Measurements from ENCODE around the gene HMGN3. TPM values are rescaled to one million over a fixed set of nuclear protein-coding genes. Genes with fewer than 3 reads are reported as not detected.

Gene HMGN3
- polyA plus RNA-seq, 1 donor from 2014 or later: 121 TPM

DNA sequence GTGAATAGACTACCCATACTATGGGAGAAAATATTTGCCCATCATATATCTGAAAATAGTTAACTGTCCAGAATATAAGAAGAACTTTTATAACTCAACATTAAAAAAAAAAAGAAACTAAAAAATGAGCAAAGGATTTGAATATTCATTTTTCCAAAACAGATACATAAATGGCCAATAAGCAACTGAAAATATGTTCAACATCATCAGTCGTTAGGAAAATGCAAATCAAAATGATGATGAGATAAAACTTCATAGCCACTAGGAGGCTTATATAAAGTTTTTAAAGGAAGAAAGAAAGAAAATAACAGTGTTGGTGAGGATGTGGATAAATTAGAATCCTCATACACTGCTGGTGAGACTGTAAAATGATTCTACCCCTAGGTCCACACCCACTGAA, 32.6 kb upstream of the HMGN3 start:
- Histone ChIP-seq H4K20me1 (ENCODE audit: insufficient read depth) (no peaks in the 10 kb centered on the region), H3K27me3 (ENCODE audit: insufficient read depth, low read depth, low read length) (no peaks in the 10 kb centered on the region), H2AFZ (ENCODE audit: low read depth, low read length) (no peak overlapping the region), H3K9ac (ENCODE audit: low read length) (no peak overlapping the region), H3K4me2 (ENCODE audit: low read length) (no peak overlapping the region), H3K9me3 (ENCODE audit: low read length) (no peaks in the 10 kb centered on the region), H3F3A (ENCODE audit: insufficient read depth, low read length, poor library complexity, severe bottlenecking) (no peaks in the 10 kb centered on the region), H3K27ac (ENCODE audit: low read length) (no peak overlapping the region), H3K36me3 (ENCODE audit: insufficient read depth, low read length) (no peaks in the 10 kb centered on the region), H3K9me2 (ENCODE audit: insufficient read depth, low read length) (no peaks in the 10 kb centered on the region), H3K4me3 (ENCODE audit: low read length) (no peak overlapping the region), H3K79me2 (replicated peaks; ENCODE audit: insufficient read depth, low read length) (no peaks in the 10 kb centered on the region)
- TF ChIP-seq RAD21 (conservative IDR thresholded peaks at IDR 0.05) (no peak), CTCF (IDR thresholded peaks at IDR 0.05; ENCODE audit: poor library complexity, severe bottlenecking) (no peak), SMC3 (conservative IDR thresholded peaks at IDR 0.05; ENCODE audit: poor library complexity) (no peak), MXI1 (conservative IDR thresholded peaks at IDR 0.05; ENCODE audit: poor library complexity, severe bottlenecking) (no peak), TAF1 (IDR thresholded peaks at IDR 0.05; ENCODE audit: low read depth) (no peak), REST (IDR thresholded peaks at IDR 0.05; ENCODE audit: borderline replicate concordance) (no peak), EZH2 (IDR thresholded peaks at IDR 0.05; ENCODE audit: borderline replicate concordance, insufficient read depth, low read length, poor library complexity, severe bottlenecking) (no peak)

DNA sequence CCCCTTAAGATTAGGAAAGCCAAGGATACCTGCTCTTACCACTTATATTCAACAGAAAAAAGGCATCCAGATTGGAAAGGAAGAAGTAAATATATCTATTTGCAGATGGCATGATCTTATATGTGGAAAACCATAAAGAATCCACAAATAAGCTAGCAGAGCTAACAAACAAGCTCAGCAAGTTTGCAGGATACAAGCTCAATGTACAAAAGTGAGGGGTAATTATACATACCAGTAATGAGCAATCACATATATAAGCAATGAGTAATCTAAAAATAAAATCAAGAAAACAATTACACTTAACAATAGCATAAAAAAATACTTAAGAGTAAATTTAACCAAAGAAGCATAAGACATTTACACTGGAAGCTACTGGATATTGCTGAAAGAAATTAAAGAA, 31.6 kb upstream of the HMGN3 start:
- Histone ChIP-seq H3K79me2 (replicated peaks; ENCODE audit: insufficient read depth, low read length) (no peaks in the 10 kb centered on the region), H3K4me3 (ENCODE audit: low read length) (no peak overlapping the region), H3K36me3 (ENCODE audit: insufficient read depth, low read length) (no peaks in the 10 kb centered on the region), H3K27ac (ENCODE audit: low read length) (no peak overlapping the region), H3K4me2 (ENCODE audit: low read length) (no peak overlapping the region), H3K9me3 (ENCODE audit: low read length) (no peaks in the 10 kb centered on the region), H4K20me1 (ENCODE audit: insufficient read depth) (no peaks in the 10 kb centered on the region), H3K9ac (ENCODE audit: low read length) (no peak overlapping the region), H3F3A (ENCODE audit: insufficient read depth, low read length, poor library complexity, severe bottlenecking) (no peaks in the 10 kb centered on the region), H2AFZ (ENCODE audit: low read depth, low read length) (no peak overlapping the region), H3K9me2 (ENCODE audit: insufficient read depth, low read length) (no peaks in the 10 kb centered on the region), H3K27me3 (ENCODE audit: insufficient read depth, low read depth, low read length) (no peaks in the 10 kb centered on the region)
- TF ChIP-seq EZH2 (IDR thresholded peaks at IDR 0.05; ENCODE audit: borderline replicate concordance, insufficient read depth, low read length, poor library complexity, severe bottlenecking) (no peak), EP300 (conservative IDR thresholded peaks at IDR 0.05; ENCODE audit: poor library complexity, severe bottlenecking) (no peak), REST (IDR thresholded peaks at IDR 0.05; ENCODE audit: borderline replicate concordance) (no peak), RAD21 (conservative IDR thresholded peaks at IDR 0.05) (no peak), CTCF (IDR thresholded peaks at IDR 0.05; ENCODE audit: poor library complexity, severe bottlenecking) (no peak), MXI1 (conservative IDR thresholded peaks at IDR 0.05; ENCODE audit: poor library complexity, severe bottlenecking) (no peak), SMC3 (conservative IDR thresholded peaks at IDR 0.05; ENCODE audit: poor library complexity) (no peak), POLR2AphosphoS5 (IDR thresholded peaks at IDR 0.05) (no peak), TAF1 (IDR thresholded peaks at IDR 0.05; ENCODE audit: low read depth) (no peak)
